HG02623 (cell line): Measurements from ENCODE around the gene CXCL1.

Experiments used
- ATAC-seq: cut with Tn5 transposase; IDR thresholded peaks from one replicate; pipeline ENCODE4 v1.9.1; 2021; ENCODE audit warnings: moderate library complexity; ENCODE audit not compliant: unreplicated experiment

CXCL1 gene

GRCh38 chr4:73869130-73870055, at the start of gene CXCL1:
TSS of gene CXCL1 (plus strand) at chr4:73869393. CDS start at chr4:73869471, 78 bp downstream.
- no peak for ATAC-seq

GRCh38 chr4:73821325-73821724, 47.9 kb upstream of the CXCL1 start:
- ATAC-seq: no peak

- ATAC-seq: no peak
These were observed 46.8 kb upstream of the CXCL1 start for GRCh38 chr4:73822389-73822788.

GRCh38 chr4:73822812-73823504, 46.2 kb upstream of the CXCL1 start:
- ATAC-seq: no peak

GRCh38 chr4:73823760-73824159, 45.4 kb upstream of the CXCL1 start:
- ATAC-seq: no peak

GRCh38 chr4:73828956-73829355, 40.2 kb upstream of the CXCL1 start:
- ATAC-seq: no peak

- no peak for ATAC-seq
These were observed 37.6 kb upstream of the CXCL1 start for GRCh38 chr4:73831569-73831968.

GRCh38 chr4:73832651-73833237, 36.4 kb upstream of the CXCL1 start:
- no peak for ATAC-seq

GRCh38 chr4:73836373-73837279, 32.6 kb upstream of the CXCL1 start, which contains the start of gene CXCL6:
TSS of gene CXCL6 (plus strand) at chr4:73836678. CDS start at chr4:73836751, 73 bp downstream.
- no peak for ATAC-seq

- no peak for ATAC-seq
These were observed 30.1 kb upstream of the CXCL1 start for GRCh38 chr4:73839071-73839470.

- ATAC-seq: no peak
These were observed 29.5 kb upstream of the CXCL1 start for GRCh38 chr4:73839715-73840114.

GRCh38 chr4:73841243-73841925, 27.8 kb upstream of the CXCL1 start:
- ATAC-seq: no peak

GRCh38 chr4:73842696-73843095, 26.5 kb upstream of the CXCL1 start:
- no peak for ATAC-seq

GRCh38 chr4:73843369-73843768, 25.8 kb upstream of the CXCL1 start:
- ATAC-seq: no peak

GRCh38 chr4:73844345-73844744, 24.8 kb upstream of the CXCL1 start:
- ATAC-seq: no peak

- ATAC-seq: no peak
These were observed 24.4 kb upstream of the CXCL1 start for GRCh38 chr4:73844806-73845205.

GRCh38 chr4:73847526-73848182, 21.5 kb upstream of the CXCL1 start:
- ATAC-seq: no peak

GRCh38 chr4:73848183-73848777, 20.9 kb upstream of the CXCL1 start:
- ATAC-seq: no peak
